BE2C (cell line): ENCODE results near the gene TMEM252.

Source experiments
- DNase-seq: peaks from one replicate; pipeline ENCODE4 v3.0.0-alpha.2; 2020
- H3K27me3 ChIP-seq: fragments of 250-450 bp; sonication (Bioruptor Pico); 2 replicates; pipeline ENCODE4 v1.5.1; 2020; ENCODE audit warnings: mild to moderate bottlenecking
- H3K36me3 ChIP-seq: fragments of 250-450 bp; sonication (Bioruptor Pico); 2 replicates; pipeline ENCODE4 v1.5.1; 2020; ENCODE audit warnings: mild to moderate bottlenecking
- H3K4me1 ChIP-seq: fragments of 250-450 bp; sonication (Bioruptor Pico); 2 replicates; pipeline ENCODE4 v1.5.1; 2020
- H3K4me3 ChIP-seq: 2 replicates; pipeline ENCODE4 v1.5.1; 2011; ENCODE audit warnings: low read depth, low read length
- H3K9me3 ChIP-seq: fragments of 250-450 bp; sonication (Bioruptor Pico); 2 replicates; pipeline ENCODE4 v1.5.1; 2020
- CTCF ChIP-seq: IDR thresholded peaks from 2 replicates; pipeline ENCODE4 v1.5.1; 2012; ENCODE audit warnings: mild to moderate bottlenecking, low read depth, low read length

TMEM252 gene

GRCh38 chr9:68536876-68537615 is 3.6 kb downstream of the TMEM252 start:
- Histone ChIP-seq H3K27me3 (no peaks in the 10 kb centered on the region), H3K4me3 (no peak overlapping the region), H3K36me3 (no peaks in the 10 kb centered on the region), H3K4me1 (no peaks in the 10 kb centered on the region), H3K9me3 (no peaks in the 10 kb centered on the region)
- TF ChIP-seq CTCF = no peak
- no peak for DNase-seq

DNA sequence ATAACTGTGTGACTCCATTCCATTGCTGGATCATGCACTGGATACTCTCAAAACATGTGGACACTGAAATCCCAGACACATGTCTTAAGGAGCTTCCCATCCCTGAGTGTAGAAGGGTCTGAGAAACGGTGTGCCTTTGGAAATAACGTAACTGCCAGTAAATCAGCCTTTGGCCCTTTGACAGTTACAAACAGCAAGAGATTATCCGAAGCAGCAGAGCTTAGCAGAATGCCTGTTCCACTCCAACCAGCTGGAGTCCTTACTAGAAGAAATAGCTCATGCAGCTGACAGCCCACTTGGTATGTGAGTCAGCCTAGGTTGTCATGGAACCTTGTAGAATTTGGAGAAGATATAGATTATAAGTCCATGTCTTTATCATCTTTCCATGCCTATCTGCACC is 7.0 kb downstream of the TMEM252 start:
- DNase-seq = no peak
- Histone ChIP-seq H3K27me3 (no peaks in the 10 kb centered on the region), H3K4me1 (no peaks in the 10 kb centered on the region), H3K9me3 (no peaks in the 10 kb centered on the region), H3K4me3 (no peak overlapping the region), H3K36me3 (no peaks in the 10 kb centered on the region)
- no peak for TF ChIP-seq CTCF

- H3K9me3 ChIP-seq = no peaks in the 10 kb centered on the region
- no peaks in the 10 kb centered on the region for H3K4me1 ChIP-seq
- no peak for TF ChIP-seq CTCF
- H3K36me3 ChIP-seq = no peaks in the 10 kb centered on the region
- H3K27me3 ChIP-seq = no peaks in the 10 kb centered on the region
- DNase-seq = no peak
- H3K4me3 ChIP-seq = no peak overlapping the region
Observed at GRCh38 chr9:68532131-68532530, 8.6 kb downstream of the TMEM252 start.

DNA sequence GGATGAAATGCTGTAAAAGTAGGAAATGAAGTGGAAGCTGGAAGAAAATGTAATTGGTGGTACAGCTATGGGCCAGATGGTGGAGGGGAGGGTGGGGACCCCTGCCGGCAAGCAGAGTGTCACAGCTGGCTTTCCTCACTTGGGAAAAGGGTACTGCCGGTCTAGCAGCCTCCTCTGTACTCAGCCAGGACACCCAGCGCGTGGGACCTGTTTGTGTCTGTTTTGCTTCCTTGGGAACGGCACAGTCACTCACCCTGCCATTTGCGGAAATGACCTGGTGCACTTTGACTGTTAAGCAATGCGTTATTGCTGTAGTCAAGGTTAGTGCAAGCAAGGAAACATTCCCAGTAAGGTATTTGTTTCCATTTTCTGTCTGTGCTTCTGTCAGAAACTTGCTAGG is 10.1 kb downstream of the TMEM252 start:
- H3K4me1 ChIP-seq = no peaks in the 10 kb centered on the region
- H3K36me3 ChIP-seq = no peaks in the 10 kb centered on the region
- TF ChIP-seq CTCF = no peak; the same call in 1 of the 2 replicates
- DNase-seq = no peak
- H3K27me3 ChIP-seq = no peaks in the 10 kb centered on the region
- H3K4me3 ChIP-seq = no peak overlapping the region
- no peaks in the 10 kb centered on the region for H3K9me3 ChIP-seq

- no peak for DNase-seq
Observed at GRCh38 chr9:68523367-68523936, 17.2 kb downstream of the TMEM252 start.

More at GRCh38 chr9:68523367-68523936, 17.2 kb downstream of the TMEM252 start:
- Histone ChIP-seq H3K36me3 (no peaks in the 10 kb centered on the region), H3K4me3 (no peak overlapping the region), H3K9me3 (no peaks in the 10 kb centered on the region), H3K27me3 (no peaks in the 10 kb centered on the region), H3K4me1 (no peaks in the 10 kb centered on the region)
- no peak for TF ChIP-seq CTCF
